ENCODE results near the gene MYO7A. TPM values are rescaled to one million over a fixed set of nuclear protein-coding genes. Genes with fewer than 3 reads are reported as not detected.

Gene MYO7A
- total RNA-seq, 4 donors from 2014 or later, result 11.7 to 26.4 (median 17.7) TPM

GRCh38 chr11:77102246-77103210, 25.5 kb upstream of the MYO7A start, which contains the start of gene OMP:
Gene OMP, plus strand, starts transcription at chr11:77102840. Its CDS starts 0 bp downstream, at chr11:77102840.
- TF ChIP-seq, protein P1, sequence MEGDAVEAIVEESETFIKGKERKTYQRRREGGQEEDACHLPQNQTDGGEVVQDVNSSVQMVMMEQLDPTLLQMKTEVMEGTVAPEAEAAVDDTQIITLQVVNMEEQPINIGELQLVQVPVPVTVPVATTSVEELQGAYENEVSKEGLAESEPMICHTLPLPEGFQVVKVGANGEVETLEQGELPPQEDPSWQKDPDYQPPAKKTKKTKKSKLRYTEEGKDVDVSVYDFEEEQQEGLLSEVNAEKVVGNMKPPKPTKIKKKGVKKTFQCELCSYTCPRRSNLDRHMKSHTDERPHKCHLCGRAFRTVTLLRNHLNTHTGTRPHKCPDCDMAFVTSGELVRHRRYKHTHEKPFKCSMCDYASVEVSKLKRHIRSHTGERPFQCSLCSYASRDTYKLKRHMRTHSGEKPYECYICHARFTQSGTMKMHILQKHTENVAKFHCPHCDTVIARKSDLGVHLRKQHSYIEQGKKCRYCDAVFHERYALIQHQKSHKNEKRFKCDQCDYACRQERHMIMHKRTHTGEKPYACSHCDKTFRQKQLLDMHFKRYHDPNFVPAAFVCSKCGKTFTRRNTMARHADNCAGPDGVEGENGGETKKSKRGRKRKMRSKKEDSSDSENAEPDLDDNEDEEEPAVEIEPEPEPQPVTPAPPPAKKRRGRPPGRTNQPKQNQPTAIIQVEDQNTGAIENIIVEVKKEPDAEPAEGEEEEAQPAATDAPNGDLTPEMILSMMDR (IDR thresholded peaks at IDR 0.05; ENCODE audit: low read depth), result no peak

- TF ChIP-seq, protein P1 (IDR thresholded peaks at IDR 0.05; ENCODE audit: low read depth), result no peak
These were observed 24.7 kb upstream of the MYO7A start for GRCh38 chr11:77103319-77103718.

DNA sequence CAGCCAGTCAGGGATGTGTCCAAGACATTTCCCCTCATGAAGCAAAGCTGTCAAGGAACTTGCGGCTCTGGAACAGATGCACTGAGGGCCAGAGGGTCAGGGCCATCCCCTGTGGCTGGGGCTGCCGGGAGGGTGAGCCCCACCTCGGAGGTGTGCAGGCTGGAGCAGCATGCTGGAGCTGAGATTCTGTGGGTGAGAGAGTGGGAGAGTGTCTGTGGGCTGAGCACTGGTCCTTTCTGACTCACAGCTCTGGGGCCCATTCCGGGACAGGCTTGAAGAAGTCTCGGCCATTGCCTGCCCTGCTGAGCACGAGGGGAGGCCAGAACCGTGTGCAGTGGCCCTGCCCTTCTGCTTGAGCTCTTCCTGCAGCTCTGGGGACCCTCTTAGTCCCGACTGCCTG, 23.3 kb upstream of the MYO7A start:
- TF ChIP-seq, protein P1 (IDR thresholded peaks at IDR 0.05; ENCODE audit: low read depth), result no peak

DNA sequence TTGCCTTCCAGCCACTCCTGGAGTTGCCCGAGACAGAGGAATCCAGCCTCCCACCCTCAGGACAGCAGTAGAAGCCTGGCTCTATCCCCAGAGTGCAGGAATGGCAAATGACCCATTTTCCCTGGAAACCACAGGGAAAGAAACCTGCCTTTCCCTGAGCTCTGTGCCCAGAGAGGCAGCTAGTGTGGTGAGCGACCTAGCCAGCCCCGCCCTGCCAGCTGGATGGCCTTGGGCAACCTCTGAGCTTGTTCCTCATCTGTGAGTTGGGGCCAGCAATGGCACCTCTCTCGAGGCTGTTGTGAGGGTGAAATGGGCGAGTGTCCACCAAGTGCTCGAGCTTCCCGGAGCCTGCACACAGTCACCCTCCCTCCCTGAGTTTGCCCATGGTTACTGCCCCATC, 21.7 kb upstream of the MYO7A start:
- TF ChIP-seq, protein P1 (IDR thresholded peaks at IDR 0.05; ENCODE audit: low read depth), result no peak

DNA sequence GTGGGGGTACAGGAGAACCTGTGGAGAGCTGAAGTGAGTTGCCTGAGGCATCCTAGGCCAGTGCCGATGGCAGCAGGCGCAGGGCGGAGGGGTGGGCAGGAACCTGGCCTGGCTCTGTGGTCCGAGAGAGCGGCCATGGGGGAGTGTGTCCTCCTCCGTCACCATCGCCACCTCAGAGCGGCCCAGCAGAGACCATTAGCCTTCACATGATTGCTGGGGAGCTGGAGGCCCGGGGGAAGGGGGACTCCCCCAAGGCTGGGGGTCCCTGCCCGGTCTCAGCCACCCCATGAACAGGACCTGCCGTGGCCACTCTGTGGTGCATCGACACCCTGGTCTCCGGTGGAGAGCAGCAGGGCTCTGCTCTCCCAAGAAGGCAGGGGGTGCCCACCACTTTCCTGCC, 21.3 kb upstream of the MYO7A start:
- TF ChIP-seq, protein P1 (IDR thresholded peaks at IDR 0.05; ENCODE audit: low read depth), result no peak

- TF ChIP-seq, protein P1 (IDR thresholded peaks at IDR 0.05; ENCODE audit: low read depth), result no peak
These were observed 20.1 kb upstream of the MYO7A start for GRCh38 chr11:77107950-77108349.

- TF ChIP-seq, protein P1 (IDR thresholded peaks at IDR 0.05; ENCODE audit: low read depth), result no peak
These were observed 19.6 kb upstream of the MYO7A start for GRCh38 chr11:77108436-77108835.

All from subcutaneous adipose tissue (tissue), 4 donors.